SH-SY5Y (cell line): ENCODE results near the gene FGGY.

Experiments
- GATA2 ChIP-seq: IDR thresholded peaks from 2 replicates; pipeline ENCODE4 v1.6.1; 2011; ENCODE audit warnings: mild to moderate bottlenecking, low read depth, low read length
- GATA3 ChIP-seq: IDR thresholded peaks from 2 replicates; pipeline ENCODE4 v1.6.1; 2011; ENCODE audit warnings: low read depth, mild to moderate bottlenecking, low read length, moderate library complexity

GRCh38 chr1:59331686-59332620 is 35.1 kb downstream of the FGGY start:
- no peak for TF ChIP-seq GATA2
- TF ChIP-seq GATA3 = no peak
